Right lung (tissue), 5 donors: Measurements from ENCODE around the gene NR3C2. TPM values are rescaled to one million over a fixed set of nuclear protein-coding genes. Genes with fewer than 3 reads are reported as not detected.

ENCODE experiments used
- DNase-seq, 2 donors: peaks; one replicate each; pipeline ENCODE4 v3.0.0-alpha.2; 2013
- polyA plus RNA-seq, 5 donors: library from polyadenylated mRNA; unstranded; fragments of 120-200 nt; gene quantifications; one replicate each; pipeline versions ENCODE4 v1.2.1 to v1.2.3, GENCODE V29; 2013; ENCODE audit warnings: inconsistent platforms in 1 of 5, low replicate concordance in 1 of 5; ENCODE audit not compliant: insufficient read length in 5 of 5, insufficient read depth in 1 of 5

The NR3C2 gene
- polyA plus RNA-seq, 5 donors = 10.7 to 21.4 (median 18.0) TPM

- DNase-seq = no peak
Measured at GRCh38 chr4:148077581-148077980, 364.6 kb downstream of the NR3C2 start.

- DNase-seq = no peak
Measured at GRCh38 chr4:148076964-148077363, 365.2 kb downstream of the NR3C2 start.

- no peak for DNase-seq
Measured at GRCh38 chr4:148075438-148075837, 366.8 kb downstream of the NR3C2 start.

- DNase-seq = no peak
Measured at GRCh38 chr4:148074462-148074861, 367.8 kb downstream of the NR3C2 start.

- no peak for DNase-seq
Measured at GRCh38 chr4:148073349-148073748, 368.9 kb downstream of the NR3C2 start.

GRCh38 chr4:148072789-148073188 lies 369.4 kb downstream of the NR3C2 start:
- DNase-seq = no peak

GRCh38 chr4:148071009-148071408 lies 371.2 kb downstream of the NR3C2 start:
- no peak for DNase-seq

- DNase-seq = peak in 1 of 2 donors; percentile 14
Measured at GRCh38 chr4:148069895-148070178, 372.4 kb downstream of the NR3C2 start.

- no peak for DNase-seq
Measured at GRCh38 chr4:148069086-148069894, 372.9 kb downstream of the NR3C2 start.

- DNase-seq = no peak
Measured at GRCh38 chr4:148068065-148068911, 373.9 kb downstream of the NR3C2 start.

GRCh38 chr4:148067301-148067916 lies 374.8 kb downstream of the NR3C2 start:
- no peak for DNase-seq

GRCh38 chr4:148065075-148065474 lies 377.1 kb downstream of the NR3C2 start:
- DNase-seq = peak in 1 of 2 donors; percentile 13

GRCh38 chr4:148064451-148064850 lies 377.8 kb downstream of the NR3C2 start:
- no peak for DNase-seq

GRCh38 chr4:148062301-148062950 lies 379.8 kb downstream of the NR3C2 start:
- DNase-seq = no peak

GRCh38 chr4:148061795-148062194 lies 380.4 kb downstream of the NR3C2 start:
- peak in 1 of 2 donors; percentile 13 for DNase-seq

- no peak for DNase-seq
Measured at GRCh38 chr4:148061141-148061481, 381.1 kb downstream of the NR3C2 start.

- no peak for DNase-seq
Measured at GRCh38 chr4:148060264-148061140, 381.7 kb downstream of the NR3C2 start.

GRCh38 chr4:148059617-148060180 lies 382.5 kb downstream of the NR3C2 start:
- no peak for DNase-seq

- no peak for DNase-seq
Measured at GRCh38 chr4:148057984-148058859, 384.0 kb downstream of the NR3C2 start.

GRCh38 chr4:148057516-148057915 lies 384.7 kb downstream of the NR3C2 start:
- no peak for DNase-seq
